Left kidney (tissue), 8 donors: ENCODE measurements around the gene ZXDA. TPM values are rescaled to one million over a fixed set of nuclear protein-coding genes. Genes with fewer than 3 reads are reported as not detected.
A peak's percentile ranks its signal among the peaks of the same experiment; 100 is the strongest.
"Not testable (repeated sequence)": the region's sequence is repeated elsewhere in the genome, so short reads cannot be mapped to it uniquely, and the experiment has no call there.

Experiments used
- DNase-seq: peaks from one replicate; pipeline ENCODE4 v3.0.0-alpha.2; 2013
- long read RNA-seq, 8 donors: transcript quantifications; one replicate each; lab custom pipeline, GENCODE V29; 2026
- polyA plus RNA-seq: library from polyadenylated mRNA; unstranded; fragments of 120-200 nt; gene quantifications from one replicate; pipeline ENCODE4 v1.2.1, GENCODE V29; 2013; ENCODE audit not compliant: insufficient read length

ZXDA gene, protein sequence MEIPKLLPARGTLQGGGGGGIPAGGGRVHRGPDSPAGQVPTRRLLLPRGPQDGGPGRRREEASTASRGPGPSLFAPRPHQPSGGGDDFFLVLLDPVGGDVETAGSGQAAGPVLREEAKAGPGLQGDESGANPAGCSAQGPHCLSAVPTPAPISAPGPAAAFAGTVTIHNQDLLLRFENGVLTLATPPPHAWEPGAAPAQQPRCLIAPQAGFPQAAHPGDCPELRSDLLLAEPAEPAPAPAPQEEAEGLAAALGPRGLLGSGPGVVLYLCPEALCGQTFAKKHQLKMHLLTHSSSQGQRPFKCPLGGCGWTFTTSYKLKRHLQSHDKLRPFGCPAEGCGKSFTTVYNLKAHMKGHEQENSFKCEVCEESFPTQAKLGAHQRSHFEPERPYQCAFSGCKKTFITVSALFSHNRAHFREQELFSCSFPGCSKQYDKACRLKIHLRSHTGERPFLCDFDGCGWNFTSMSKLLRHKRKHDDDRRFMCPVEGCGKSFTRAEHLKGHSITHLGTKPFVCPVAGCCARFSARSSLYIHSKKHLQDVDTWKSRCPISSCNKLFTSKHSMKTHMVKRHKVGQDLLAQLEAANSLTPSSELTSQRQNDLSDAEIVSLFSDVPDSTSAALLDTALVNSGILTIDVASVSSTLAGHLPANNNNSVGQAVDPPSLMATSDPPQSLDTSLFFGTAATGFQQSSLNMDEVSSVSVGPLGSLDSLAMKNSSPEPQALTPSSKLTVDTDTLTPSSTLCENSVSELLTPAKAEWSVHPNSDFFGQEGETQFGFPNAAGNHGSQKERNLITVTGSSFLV
- 5.5 TPM for polyA plus RNA-seq
- long read RNA-seq, donor 1, full-length matches to known transcripts: 10 of 10 reads
- long read RNA-seq, donor 1, partial matches to known transcripts: 0 of 10 reads
- long read RNA-seq, donor 1, other reads (novel, unspliced or antisense): 0 of 10 reads
- long read RNA-seq, donor 2, full-length matches to known transcripts: 11 of 11 reads
- long read RNA-seq, donor 2, partial matches to known transcripts: 0 of 11 reads
- long read RNA-seq, donor 2, other reads (novel, unspliced or antisense): 0 of 11 reads
- long read RNA-seq, donor 3, full-length matches to known transcripts: 4 of 4 reads
- long read RNA-seq, donor 3, partial matches to known transcripts: 0 of 4 reads
- long read RNA-seq, donor 3, other reads (novel, unspliced or antisense): 0 of 4 reads
- long read RNA-seq, donor 4, full-length matches to known transcripts: 2 of 2 reads
- long read RNA-seq, donor 4, partial matches to known transcripts: 0 of 2 reads
- long read RNA-seq, donor 4, other reads (novel, unspliced or antisense): 0 of 2 reads
- long read RNA-seq, donor 5, full-length matches to known transcripts: 13 of 13 reads
- long read RNA-seq, donor 5, partial matches to known transcripts: 0 of 13 reads
- long read RNA-seq, donor 5, other reads (novel, unspliced or antisense): 0 of 13 reads
- long read RNA-seq, donor 6, full-length matches to known transcripts: 7 of 7 reads
- long read RNA-seq, donor 6, partial matches to known transcripts: 0 of 7 reads
- long read RNA-seq, donor 6, other reads (novel, unspliced or antisense): 0 of 7 reads
- long read RNA-seq, donor 7, full-length matches to known transcripts: 12 of 12 reads
- long read RNA-seq, donor 7, partial matches to known transcripts: 0 of 12 reads
- long read RNA-seq, donor 7, other reads (novel, unspliced or antisense): 0 of 12 reads
- long read RNA-seq, donor 8, full-length matches to known transcripts: 2 of 2 reads
- long read RNA-seq, donor 8, partial matches to known transcripts: 0 of 2 reads
- long read RNA-seq, donor 8, other reads (novel, unspliced or antisense): 0 of 2 reads

DNA sequence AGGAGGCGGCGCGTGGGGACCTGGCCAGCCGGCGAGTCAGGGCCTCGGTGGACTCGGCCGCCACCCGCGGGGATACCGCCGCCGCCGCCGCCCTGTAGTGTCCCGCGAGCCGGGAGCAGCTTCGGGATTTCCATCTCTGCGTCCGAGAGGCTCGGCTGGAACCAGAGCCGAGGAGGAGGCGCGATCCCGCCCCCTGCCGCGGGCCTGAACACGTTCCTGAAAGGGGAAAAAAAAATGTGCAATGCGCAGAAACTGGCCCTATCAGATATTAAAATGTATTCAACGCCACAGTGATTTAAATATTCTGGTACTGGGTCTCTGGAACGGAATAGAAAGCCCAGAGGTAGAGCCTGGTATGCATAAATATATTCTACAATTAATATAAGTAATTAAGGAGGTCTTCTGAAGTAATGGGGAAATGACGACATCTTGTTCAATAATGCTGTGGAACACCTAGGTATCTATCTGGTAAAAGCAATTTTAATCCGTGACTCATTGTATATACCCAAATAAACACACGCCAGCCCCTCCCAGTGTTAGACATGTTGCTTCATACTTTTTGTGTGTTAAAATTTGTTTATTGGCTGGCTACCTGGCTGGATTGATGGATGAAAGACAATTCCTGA is at the start of gene ZXDA:
ZXDA (minus strand) TSS at position 172 of the 626 bp plus-strand sequence; CDS start at position 134, 38 bp downstream.
- DNase-seq: not testable (repeated sequence)

DNA sequence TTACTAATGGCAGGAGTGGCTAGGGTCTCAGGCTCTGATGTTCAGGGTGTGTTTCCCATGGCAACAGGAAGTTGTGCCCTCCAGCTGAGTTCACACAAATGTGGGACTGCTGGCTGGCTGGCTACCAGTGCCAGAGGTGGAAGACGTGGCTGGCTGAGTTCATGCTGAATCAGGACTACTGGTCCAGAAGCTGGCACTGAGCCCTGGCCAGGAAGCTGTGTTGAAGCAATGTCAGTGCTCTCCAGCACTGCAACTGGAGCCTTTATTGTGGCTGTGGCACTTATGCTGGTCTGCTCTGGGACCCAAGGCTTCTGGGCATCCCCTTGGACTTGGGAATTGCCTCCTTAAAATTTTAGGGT is 42.0 kb upstream of the ZXDA start:
- no peak for DNase-seq

DNA sequence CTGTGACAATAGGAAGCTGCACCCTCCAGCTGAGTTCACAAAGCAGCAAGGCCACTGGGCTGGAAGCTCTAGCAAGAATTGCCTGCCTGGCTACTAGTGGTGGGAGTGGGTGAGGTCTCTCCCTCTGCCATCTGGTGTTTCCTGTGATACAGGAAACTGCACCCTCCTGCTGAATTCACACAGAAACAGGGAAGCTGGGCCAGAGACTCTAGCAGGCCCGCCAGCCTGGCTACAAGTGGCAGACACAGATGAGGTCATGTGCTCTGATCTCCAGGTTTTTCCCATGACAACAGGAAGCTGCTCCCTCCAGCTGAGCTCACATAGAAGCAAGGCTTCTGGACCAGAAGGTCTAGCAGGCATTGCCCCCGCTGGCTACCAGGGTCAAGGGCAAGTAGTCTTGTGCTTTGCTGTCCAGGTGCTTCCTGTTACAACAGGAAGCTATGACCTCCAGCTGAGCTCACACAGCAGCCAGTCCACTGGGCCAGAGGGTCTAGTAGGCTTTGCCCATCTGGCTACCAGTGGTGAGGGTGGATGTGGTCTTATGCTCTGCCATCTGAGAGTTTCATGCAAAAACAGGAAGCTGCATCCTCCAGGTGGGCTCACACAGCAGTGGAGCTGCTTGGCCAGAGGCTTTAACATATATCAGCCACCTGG is 41.5 kb upstream of the ZXDA start:
- no peak for DNase-seq

DNA sequence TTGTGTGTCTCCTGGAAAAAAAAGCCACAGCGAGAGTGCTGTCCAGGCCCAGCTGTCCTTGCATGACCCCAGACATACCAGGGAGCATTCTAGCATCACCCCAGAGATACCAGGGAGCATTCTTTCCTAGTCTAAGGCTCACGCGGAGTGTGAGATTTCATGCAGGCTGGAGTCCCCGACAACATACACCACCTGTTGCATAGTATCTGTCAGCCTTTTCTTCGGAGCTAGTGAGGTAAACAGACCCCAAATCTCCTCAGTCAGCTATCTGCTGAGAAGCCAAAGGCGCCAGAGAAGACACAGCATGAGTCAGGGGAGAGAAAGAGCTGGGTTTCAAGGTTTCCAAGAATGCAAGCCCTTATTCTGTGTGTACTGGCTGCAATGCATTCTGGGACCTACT is 23.1 kb upstream of the ZXDA start:
- no peak for DNase-seq

DNA sequence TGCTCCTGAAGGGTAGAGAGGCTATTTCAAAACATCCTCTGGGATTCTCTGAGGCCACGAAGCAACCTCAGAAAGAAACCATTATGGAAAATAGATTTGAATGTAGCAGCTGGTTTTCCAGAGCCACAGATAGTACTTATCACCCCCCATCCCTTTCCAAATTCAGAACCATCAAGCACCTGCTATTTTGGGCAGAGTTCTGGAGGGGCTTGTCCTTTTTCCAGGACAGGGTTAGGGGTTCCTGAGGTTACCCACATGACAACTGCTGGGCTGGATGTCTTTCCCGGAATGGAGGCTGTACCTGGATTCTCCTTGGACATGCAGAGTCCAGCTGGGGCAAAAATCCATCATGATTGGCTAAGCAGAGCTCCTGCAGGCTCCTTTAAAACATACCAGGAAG is 22.0 kb upstream of the ZXDA start:
- no peak for DNase-seq

DNA sequence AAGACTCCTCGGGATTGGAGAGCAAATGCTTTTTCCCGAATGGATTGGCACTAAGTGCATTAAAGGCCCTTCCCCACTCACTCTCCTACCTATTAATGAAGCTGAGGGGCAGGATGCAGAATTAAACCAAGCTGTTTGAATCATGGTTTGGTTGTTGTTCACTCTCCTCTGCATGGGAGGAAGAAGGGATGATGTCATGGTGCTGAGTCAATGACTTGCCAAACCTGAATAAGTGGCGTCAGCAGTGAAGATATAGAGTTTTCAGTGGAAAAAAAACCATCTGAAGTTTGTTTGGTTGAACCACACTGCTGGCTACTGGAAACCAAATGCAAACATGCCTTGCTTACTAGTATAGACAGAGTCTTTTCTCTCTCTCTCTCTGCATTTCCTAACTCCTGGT is 19.8 kb upstream of the ZXDA start:
- DNase-seq: no peak

DNA sequence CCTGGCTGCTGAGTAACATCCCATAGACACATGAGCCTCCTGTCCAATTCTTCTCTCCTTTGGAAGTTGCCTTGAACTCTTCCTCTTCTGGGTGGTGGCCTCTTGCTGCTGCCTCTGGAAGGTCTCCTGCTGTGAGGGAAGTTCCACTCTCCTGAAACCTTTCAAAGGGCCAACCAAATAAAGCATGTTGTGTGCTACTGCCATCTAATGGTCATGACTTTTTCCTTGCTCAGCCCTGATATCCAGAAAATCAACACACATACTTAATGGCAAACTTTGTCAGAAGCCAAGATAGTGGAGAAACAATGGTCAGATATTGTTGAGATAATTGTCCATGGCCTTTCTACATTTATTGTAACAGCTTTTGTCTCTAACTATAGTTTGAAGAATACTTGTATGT is 19.1 kb upstream of the ZXDA start:
- peak; percentile 15 for DNase-seq

DNA sequence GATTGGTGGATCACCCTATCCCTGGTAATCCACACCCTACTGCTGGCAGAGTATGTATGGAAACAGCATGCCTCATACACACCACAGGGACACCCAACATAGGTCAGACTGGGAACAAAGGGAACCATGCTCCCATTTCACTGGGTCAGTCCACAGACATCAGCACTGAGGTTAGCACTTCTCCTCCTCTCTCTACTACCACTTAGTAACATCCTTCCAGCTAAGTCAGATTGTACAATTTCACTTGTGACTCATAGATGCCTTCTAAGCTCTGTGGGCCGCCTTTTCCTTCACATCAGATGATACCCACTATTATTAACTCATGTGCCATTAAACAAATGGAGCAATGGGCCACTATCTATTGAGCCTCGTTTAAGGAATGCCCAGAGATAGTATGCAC is 15.5 kb upstream of the ZXDA start:
- no peak for DNase-seq

DNA sequence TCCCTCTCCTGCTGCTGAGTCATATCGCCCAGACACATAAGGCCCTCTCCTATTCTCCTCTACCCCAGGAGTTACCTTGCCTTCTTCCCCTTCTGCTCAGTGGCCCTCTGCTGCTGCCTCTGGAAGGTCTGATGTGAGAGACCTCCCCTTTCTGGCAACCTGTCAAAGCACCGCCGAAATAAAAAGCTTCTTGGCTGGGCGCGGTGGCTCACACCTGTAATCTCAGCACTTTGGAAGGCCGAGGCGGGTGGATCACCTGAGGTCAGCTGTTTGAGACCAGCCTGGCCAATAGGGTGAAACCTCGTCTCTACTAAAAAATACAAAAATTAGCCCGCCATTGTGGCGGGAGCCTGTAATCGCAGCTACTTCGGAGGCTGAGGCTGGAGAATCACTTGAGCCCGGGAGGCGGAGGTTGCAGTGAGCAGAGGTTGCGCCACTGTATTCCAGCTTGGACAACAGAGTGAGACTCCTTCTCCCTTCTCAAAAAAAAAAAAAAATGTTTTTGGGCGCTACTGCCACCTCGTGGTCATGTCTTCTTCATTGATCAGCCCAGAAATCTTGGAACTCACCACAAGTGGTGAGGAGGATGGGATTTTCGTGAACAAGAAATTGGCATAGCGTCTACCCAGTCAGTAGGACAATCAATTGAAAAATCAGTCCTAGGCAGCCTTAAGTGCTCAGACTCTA is 8.6 kb upstream of the ZXDA start:
- no peak for DNase-seq

DNA sequence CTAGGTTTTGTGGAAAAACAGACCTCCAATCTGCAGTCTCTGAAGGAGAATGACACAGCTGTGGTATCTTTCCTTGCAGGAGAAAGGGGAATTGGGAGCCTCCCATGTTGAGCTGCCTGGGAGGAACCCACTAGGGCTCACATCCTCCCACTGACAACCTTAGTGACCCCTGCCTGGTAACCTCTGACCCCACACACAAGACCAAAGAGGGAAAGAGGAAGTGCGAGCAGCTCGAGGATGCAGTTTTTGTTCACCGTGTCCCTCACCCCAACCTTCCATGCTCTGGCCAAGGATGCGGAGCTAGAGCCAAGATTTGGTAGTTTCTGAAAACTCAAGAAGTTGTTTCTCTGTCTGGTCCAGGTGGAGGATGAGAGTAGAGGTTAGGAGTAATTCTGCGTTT is 5.4 kb upstream of the ZXDA start:
- no peak for DNase-seq

DNA sequence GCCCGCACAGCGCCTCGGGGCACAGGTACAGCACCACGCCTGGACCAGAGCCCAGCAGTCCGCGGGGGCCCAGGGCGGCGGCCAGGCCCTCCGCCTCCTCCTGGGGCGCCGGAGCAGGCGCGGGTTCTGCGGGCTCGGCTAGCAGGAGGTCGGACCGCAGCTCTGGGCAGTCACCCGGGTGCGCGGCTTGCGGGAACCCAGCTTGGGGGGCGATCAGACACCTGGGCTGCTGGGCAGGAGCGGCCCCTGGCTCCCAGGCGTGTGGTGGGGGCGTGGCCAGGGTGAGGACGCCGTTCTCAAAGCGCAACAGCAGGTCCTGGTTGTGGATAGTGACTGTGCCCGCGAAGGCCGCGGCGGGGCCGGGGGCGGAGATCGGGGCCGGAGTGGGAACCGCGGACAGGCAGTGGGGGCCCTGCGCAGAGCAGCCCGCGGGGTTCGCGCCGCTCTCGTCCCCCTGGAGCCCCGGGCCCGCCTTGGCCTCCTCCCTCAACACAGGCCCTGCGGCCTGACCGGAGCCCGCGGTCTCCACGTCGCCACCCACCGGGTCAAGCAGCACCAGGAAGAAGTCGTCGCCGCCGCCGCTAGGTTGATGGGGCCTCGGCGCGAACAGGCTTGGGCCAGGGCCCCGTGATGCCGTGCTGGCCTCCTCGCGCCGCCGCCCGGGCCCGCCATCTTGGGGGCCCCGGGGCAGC is 517 bp downstream of the ZXDA start:
- DNase-seq: not testable (repeated sequence)

DNA sequence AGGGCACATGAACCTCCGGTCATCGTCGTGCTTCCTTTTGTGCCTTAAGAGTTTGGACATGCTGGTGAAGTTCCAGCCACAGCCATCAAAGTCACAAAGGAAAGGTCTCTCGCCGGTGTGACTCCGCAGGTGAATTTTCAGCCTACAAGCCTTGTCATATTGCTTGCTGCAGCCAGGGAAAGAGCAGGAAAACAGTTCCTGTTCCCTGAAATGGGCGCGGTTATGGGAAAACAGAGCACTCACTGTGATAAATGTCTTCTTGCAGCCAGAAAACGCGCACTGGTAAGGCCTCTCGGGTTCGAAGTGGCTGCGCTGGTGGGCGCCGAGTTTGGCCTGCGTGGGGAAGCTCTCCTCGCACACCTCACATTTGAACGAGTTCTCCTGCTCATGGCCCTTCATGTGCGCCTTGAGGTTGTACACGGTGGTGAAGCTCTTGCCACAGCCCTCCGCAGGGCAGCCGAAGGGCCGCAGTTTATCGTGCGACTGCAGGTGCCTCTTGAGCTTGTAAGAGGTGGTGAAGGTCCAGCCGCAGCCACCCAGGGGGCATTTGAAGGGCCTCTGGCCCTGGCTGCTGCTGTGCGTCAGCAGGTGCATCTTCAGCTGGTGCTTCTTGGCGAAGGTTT is 1.2 kb downstream of the ZXDA start:
- not testable (repeated sequence) for DNase-seq

DNA sequence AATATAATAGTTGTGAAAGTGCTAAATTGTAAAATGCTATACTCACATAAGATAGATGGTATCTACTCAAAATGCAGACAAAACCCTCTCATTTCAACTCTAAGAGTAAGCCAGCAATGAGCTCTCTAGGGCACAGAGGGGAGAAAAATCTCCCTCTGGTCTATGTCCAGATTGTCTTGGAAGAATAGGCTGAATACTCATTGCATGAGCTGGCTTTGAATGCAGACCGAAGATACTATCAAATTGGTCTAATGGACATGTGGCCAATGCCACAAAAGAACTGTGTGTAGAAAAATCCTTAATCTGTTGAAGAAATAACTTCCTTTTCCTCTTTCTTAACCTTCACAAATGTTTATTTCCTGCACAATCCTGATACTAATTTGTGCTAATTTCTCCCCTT is 3.5 kb downstream of the ZXDA start:
- DNase-seq: no peak

DNA sequence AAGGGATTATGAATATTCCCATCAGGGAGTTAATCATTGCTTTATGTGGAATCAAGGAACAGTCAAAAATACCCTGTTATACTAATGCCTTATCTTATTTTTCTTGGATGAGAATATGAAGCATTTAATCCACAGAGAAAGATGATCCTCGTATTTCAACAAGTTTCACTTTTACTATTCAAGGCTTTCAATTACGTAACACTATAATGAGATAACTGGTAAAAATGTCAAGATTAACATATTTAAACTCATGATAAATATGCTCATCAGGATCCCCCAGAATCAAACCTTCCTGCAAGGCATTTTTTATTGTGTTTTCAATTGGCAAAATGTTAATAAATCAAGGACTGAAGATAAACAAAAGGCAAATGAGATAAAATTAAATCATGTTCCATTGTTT is 5.1 kb downstream of the ZXDA start:
- no peak for DNase-seq

DNA sequence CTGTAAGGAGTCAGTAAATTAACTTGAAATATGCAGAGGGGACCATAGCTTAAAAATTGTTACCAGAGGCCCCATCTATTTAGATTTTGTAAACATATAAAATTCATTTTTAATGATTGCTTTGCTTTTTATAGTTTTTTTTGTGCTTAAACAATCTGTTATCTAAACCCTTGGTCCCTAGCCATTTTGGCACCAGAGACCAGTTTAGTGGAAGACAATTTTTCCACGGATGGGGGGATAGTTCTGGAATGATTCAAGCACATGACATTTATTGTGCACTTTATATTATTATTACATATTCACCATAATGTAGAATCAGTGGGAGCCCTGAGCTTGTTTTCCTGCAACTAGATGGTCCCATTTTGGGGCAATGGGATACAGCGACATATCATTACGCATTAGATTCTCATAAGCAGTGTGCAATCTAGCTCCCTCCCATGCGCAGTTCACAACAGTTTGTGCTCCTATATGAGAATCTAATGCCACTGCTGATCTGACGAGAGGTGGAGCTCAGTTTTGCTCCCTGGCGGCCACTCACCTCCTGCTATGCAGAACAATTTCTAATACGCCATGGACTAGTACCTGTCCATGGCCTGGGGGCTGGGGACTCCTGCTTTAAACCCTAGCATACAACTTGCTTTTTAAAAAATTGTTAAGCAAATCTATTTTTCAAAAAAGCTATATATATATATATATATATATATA is 5.9 kb downstream of the ZXDA start:
- DNase-seq: no peak

DNA sequence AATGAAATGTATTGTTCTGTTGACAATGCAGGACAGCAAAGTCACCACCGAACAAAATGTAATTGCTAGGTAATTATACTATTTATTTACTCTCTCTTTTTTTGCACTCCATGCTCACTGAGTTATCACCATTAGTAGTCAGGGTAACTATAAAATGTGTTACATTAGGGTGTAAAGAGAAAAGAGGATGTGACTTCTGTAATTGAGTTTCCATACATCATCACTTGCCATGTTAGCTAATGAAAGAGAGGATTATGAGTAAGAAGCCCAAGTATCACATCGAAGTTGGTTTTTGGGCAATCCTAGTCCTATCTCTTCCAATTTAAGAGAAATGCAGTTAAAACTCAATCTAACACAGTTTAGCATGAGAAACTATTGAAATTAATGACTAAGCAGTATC is 7.6 kb downstream of the ZXDA start:
- DNase-seq: no peak

DNA sequence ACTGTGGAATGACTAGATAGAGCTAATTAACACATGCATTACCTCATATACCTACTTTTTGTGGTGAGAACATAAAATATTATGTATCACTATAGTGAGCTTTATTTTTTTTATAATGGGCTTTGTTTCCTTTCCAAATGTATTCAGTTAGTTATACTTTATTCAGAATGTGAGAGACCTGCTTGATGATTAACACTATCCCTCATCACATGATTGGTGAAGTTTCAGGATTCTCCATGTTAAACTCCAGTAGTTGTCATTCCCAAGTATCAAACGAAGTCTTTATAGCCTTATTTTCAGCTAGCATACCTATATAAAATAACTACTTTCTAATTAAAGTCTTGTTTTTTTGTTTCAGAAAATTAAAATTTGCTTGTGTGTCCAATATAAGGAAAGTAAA is 8.8 kb downstream of the ZXDA start:
- no peak for DNase-seq

DNA sequence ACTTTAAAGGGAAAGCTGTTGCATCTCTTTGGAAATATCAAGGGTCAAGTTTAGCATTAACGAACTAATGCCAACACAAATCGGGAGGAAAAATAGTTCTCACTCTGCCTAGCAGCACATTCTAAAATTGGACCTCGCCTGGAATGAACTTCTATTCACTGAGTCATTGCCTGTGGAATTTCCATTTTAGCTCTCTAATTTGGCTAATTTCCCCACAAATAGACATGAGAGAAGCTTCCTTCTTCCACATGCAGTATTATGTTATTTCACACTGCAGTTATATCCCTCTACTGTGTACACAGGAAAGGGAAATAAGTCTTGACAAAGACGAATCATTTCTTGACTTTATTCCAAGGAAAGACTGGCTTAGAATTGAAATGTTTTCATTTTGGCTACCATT is 9.3 kb downstream of the ZXDA start:
- DNase-seq: no peak
